ENCODE measurements around the gene FIG4.

DNA sequence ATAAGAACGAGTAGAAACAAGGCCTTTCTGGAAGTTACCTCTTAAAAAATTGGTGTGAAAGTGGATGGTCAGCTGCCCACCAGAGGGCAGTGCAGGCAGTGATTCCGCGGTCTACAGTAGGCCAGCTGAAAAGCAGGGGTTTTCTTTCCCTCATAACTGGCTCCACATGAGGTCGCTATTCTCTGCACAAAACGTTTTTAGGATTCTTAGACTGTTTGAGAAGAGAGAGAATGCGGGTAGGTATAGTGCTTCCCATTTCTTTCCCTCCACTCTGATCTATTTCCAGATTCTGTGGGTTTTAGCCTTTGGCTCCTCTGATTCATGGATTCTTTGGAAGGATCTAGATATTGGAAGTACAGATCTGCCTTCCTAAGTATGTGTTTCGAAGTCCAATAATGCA, 14.2 kb downstream of the FIG4 start:
- TF ChIP-seq CTCF (IDR thresholded peaks at IDR 0.05): peak; percentile 93 to 96 (median 94)
- TF ChIP-seq EP300 (IDR thresholded peaks at IDR 0.05): no peak

Data from gastroesophageal sphincter (tissue), 3 donors.